Measurements from ENCODE around the gene SFSWAP.
"Not testable (repeated sequence)": the region's sequence is repeated elsewhere in the genome, so short reads cannot be mapped to it uniquely, and the experiment has no call there.

GRCh38 chr12:131677067-131677466 is 33.8 kb upstream of the SFSWAP start:
- not testable (repeated sequence) for TF ChIP-seq HCFC1 (IDR thresholded peaks at IDR 0.05; ENCODE audit: low read depth, low read length); SP140L (CRISPR knock-in tag; IDR thresholded peaks at IDR 0.05; ENCODE audit: borderline replicate concordance); JUNB (CRISPR knock-in tag; IDR thresholded peaks at IDR 0.05; ENCODE audit: borderline replicate concordance); REST (IDR thresholded peaks at IDR 0.05; ENCODE audit: borderline replicate concordance in 1 of 2, low read depth in 1 of 2, low read length in 2 of 2); GABPA (IDR thresholded peaks at IDR 0.05; ENCODE audit: low read depth, low read length); GABPA (CRISPR knock-in tag; IDR thresholded peaks at IDR 0.05; ENCODE audit: low read depth); HDAC2 (CRISPR knock-in tag; IDR thresholded peaks at IDR 0.05); ADNP (CRISPR knock-in tag; IDR thresholded peaks at IDR 0.05); ZBTB42 (CRISPR knock-in tag; IDR thresholded peaks at IDR 0.05)
